Fibroblast of the aortic adventitia (primary cell): Measurements from ENCODE around the gene HSPG2. TPM values are rescaled to one million over a fixed set of nuclear protein-coding genes. Genes with fewer than 3 reads are reported as not detected.
"Not testable (repeated sequence)": the region's sequence is repeated elsewhere in the genome, so short reads cannot be mapped to it uniquely, and the experiment has no call there.

Experiments used
- DNase-seq: peaks from one replicate; pipeline ENCODE4 v3.0.0-alpha.2; 2010; ENCODE audit warnings: low read depth
- H3K4me3 ChIP-seq: 2 replicates; pipeline ENCODE4 v1.5.1; 2011; ENCODE audit warnings: low read depth, mild to moderate bottlenecking, control low read depth, low read length, moderate library complexity
- CTCF ChIP-seq: IDR thresholded peaks from 2 replicates; pipeline ENCODE4 v1.5.1; 2011; ENCODE audit warnings: mild to moderate bottlenecking, low read length, control low read depth, inconsistent platforms; ENCODE audit not compliant: insufficient read depth
- total RNA-seq: library from RNA; depleted of rRNA; stranded (reverse); fragments of >200 nt; gene quantifications from 2 replicates; pipeline ENCODE4 v1.2.3, GENCODE V29; 2012; ENCODE audit warnings: low replicate concordance

Gene HSPG2
- total RNA-seq, 1 donor: 164 TPM

GRCh38 chr1:21778405-21778727, 158.7 kb downstream of the HSPG2 start:
- no peak overlapping the region for H3K4me3 ChIP-seq
- DNase-seq: no peak
- TF ChIP-seq CTCF: no peak

DNA sequence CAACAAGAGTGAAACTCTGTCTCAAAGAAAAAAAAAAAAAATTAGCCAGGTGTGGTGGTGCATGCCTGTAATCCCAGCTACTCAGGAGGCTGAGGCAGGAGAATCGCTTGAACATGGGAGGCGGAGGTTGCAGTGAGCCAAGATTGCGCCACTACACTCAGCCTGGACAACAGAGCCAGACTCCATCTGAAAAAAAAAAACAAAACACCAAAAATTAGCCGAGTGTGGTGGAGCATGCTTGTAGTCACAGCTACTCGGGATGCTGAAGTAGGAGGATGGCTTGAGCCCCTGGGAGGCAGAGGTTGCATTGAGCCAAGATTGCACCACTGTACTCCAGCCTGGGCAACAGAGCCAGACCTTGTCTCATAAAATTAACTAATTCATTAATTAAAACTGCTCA, 160.2 kb downstream of the HSPG2 start:
- not testable (repeated sequence) for DNase-seq, H3K4me3 ChIP-seq

GRCh38 chr1:21775985-21776562, 161.0 kb downstream of the HSPG2 start:
- DNase-seq: no peak
- H3K4me3 ChIP-seq: no peak overlapping the region
- no peak for TF ChIP-seq CTCF

DNA sequence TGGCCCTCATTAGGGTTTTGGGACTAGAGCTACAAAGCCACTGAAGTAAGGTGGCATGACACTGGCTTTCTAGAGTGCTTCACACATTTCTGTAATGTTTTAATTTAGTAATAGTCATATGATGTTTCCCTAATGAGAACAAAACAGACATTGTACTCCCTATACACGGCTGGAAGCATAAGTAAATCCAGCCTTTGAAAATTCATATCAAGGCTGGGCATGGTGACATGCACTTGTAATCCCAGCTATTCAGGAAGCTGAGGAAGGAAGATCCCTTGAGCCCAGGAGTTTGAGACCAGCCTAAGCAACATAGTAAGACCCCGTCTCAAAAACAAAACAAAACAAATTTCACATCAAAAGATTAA, 161.6 kb downstream of the HSPG2 start:
- no peak for DNase-seq
- H3K4me3 ChIP-seq: no peak overlapping the region

DNA sequence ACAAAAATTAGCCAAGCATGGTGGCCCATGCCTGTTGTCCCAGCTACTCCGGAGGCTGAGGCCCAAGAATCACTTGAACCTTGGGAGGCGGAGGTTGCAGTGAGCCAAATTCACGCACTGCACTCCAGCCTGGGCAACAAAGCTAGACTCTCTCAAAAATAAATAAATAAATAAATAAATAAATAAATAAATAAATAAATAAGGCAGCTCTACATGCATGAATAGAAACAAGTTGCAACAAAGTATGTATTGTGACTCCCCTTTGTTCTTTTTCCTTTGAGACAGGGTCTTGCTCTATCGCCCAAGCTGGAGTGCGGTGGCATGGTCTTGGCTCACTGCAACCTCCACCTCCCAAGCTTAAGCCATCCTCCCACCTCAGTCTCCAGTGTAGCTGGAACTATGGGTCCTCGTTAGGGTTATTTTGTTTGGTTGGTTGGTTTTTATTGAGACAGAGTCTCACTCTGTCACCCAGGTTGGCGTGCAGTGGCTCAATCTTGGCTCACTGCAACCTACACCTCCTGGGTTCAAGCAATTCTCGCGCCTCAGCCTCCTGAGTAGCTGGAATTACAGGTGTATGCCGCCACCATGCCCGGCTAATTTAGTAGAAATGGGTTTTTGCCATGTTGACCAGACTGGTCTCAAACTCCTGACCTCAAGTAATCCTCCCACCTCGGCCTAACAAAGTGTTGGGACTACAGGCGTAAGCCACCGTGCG, 162.1 kb downstream of the HSPG2 start:
- DNase-seq: no peak
- TF ChIP-seq CTCF: no peak
- no peak overlapping the region for H3K4me3 ChIP-seq

More for the DNA sequence above, 161.6 kb downstream of the HSPG2 start:
- TF ChIP-seq CTCF: no peak

- H3K4me3 ChIP-seq: no peak overlapping the region
- DNase-seq: no peak
- TF ChIP-seq CTCF: no peak
Measured at GRCh38 chr1:21773585-21773984, 163.5 kb downstream of the HSPG2 start.

Other genes starting within 250 kb of the HSPG2 start
- 57.9 and 131 TPM in 2 replicates for gene USP48, start 154.2 kb downstream of the HSPG2 start, total RNA-seq
- gene LDLRAD2, start 125.0 kb downstream of the HSPG2 start, total RNA-seq: 0.08 and 0.09 TPM in 2 replicates
- gene CELA3B, start 39.7 kb upstream of the HSPG2 start, total RNA-seq: not detected in 2 replicates
- not detected in 2 replicates for gene CELA3A, start 64.3 kb upstream of the HSPG2 start, total RNA-seq
- gene CDC42, start 115.4 kb upstream of the HSPG2 start, total RNA-seq: 253 and 525 TPM in 2 replicates
- under 0.01 TPM in 1 of 2 replicates, not detected in the other for gene WNT4, start 205.8 kb upstream of the HSPG2 start, total RNA-seq